Testis (tissue), 2 donors: ENCODE data around the gene KIF14.

Source experiments
- CTCF ChIP-seq, 3 experiments: fragments of 450-650 bp in 2 of 3; fragments of 200-600 bp in 1 of 3; sonication (generic) in 1 of 3; IDR thresholded peaks; one replicate each; pipeline ENCODE4 v1.5.1; 2016 to 2019; ENCODE audit warnings: antibody characterized with exemption in 3 of 3, mild to moderate bottlenecking in 2 of 3, moderate library complexity in 1 of 3
- POLR2A ChIP-seq: fragments of 450-650 bp; IDR thresholded peaks from one replicate; pipeline ENCODE4 v1.6.1; 2017; ENCODE audit warnings: antibody characterized with exemption, mild to moderate bottlenecking, moderate library complexity

GRCh38 chr1:200653022-200653462, 32.5 kb upstream of the KIF14 start:
- TF ChIP-seq CTCF (IDR thresholded peaks at IDR 0.05) = no peak
- no peak for TF ChIP-seq POLR2A
